Measurements from ENCODE around the gene MAMSTR. TPM values are rescaled to one million over a fixed set of nuclear protein-coding genes. Genes with fewer than 3 reads are reported as not detected.
A peak's percentile ranks its signal among the peaks of the same experiment; 100 is the strongest.

Gene MAMSTR
- total and polyA plus RNA-seq, 10 of the 15 experiments (the other 5 are each of a cell fraction or from before 2014, with no cell fraction given): 0.04 to 0.73 (median 0.31) TPM; not detected in 1

DNA sequence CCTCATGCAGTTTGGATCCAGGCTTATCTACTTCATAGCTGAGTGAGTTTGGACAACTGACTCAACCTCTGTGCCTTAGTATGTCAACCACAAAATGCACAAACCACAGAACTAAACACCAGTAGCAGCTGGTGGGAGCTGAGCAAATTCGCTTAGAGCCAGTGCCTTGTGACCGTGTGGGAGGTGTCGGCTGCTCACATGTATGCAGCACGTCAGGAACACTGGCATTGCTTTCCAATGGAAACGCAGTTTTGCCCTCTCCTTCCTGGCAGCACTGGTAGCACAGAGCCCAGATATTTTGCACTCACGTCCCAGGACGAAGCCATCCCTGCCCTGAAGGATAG lies 38.4 kb downstream of the MAMSTR start (continued):
- TF ChIP-seq TCF12 (IDR thresholded peaks at IDR 0.05; ENCODE audit: low read depth, low read length) (peak; percentile 73; the same call in 1 of the 2 replicates), SUPT20H (IDR thresholded peaks at IDR 0.05; ENCODE audit: borderline replicate concordance, control insufficient read depth, low read depth, low read length) (no peak), JUNB (IDR thresholded peaks at IDR 0.05) (no peak)
- TF ChIP-seq, protein P1, sequence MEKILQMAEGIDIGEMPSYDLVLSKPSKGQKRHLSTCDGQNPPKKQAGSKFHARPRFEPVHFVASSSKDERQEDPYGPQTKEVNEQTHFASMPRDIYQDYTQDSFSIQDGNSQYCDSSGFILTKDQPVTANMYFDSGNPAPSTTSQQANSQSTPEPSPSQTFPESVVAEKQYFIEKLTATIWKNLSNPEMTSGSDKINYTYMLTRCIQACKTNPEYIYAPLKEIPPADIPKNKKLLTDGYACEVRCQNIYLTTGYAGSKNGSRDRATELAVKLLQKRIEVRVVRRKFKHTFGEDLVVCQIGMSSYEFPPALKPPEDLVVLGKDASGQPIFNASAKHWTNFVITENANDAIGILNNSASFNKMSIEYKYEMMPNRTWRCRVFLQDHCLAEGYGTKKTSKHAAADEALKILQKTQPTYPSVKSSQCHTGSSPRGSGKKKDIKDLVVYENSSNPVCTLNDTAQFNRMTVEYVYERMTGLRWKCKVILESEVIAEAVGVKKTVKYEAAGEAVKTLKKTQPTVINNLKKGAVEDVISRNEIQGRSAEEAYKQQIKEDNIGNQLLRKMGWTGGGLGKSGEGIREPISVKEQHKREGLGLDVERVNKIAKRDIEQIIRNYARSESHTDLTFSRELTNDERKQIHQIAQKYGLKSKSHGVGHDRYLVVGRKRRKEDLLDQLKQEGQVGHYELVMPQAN (conservative IDR thresholded peaks at IDR 0.05): no peak
- TF ChIP-seq, protein P2, sequence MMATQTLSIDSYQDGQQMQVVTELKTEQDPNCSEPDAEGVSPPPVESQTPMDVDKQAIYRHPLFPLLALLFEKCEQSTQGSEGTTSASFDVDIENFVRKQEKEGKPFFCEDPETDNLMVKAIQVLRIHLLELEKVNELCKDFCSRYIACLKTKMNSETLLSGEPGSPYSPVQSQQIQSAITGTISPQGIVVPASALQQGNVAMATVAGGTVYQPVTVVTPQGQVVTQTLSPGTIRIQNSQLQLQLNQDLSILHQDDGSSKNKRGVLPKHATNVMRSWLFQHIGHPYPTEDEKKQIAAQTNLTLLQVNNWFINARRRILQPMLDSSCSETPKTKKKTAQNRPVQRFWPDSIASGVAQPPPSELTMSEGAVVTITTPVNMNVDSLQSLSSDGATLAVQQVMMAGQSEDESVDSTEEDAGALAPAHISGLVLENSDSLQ (IDR thresholded peaks at IDR 0.05): no peak

DNA sequence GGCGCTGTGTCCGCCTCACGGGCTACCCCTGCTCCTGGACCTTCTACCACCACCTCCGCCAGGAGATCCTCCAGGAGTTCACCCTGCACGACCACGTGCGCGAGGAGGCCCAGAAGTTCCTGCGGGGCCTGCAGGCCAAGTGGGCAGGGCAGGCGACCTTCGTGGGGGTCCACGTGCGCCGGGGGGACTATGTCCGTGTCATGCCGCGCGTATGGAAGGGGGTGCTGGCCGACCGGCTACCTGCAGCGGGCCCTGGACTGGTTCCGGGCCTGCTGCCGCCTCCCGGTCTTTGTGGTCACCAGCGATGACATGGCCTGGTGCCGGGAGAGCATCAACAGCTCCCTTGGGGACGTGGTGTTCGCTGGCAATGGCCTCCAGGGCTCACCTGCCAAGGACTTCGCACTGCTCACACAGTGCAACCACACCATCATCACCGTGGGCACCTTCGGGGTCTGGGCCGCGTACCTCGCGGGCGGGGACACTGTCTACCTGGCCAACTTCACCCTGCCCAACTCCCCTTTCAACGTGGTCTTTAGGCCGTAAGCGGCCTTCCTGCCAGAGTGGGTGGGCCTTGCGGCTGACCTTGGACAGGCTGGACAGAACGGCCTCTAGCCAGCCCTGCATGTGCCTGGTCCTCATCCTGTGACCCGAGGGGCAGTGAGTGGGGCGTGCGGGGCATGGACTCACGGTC lies 38.9 kb downstream of the MAMSTR start:
- H3K4me1 ChIP-seq (ENCODE audit: control insufficient read depth, insufficient read depth, low read length): peaks cover 3% of the 10 kb centered on the region; the same call in 1 of the 2 replicates
- H4K20me1 ChIP-seq (ENCODE audit: control insufficient read depth, insufficient read depth): no peaks in the 10 kb centered on the region
- no peak for FAIRE-seq
- H3K27ac ChIP-seq (ENCODE audit: control insufficient read depth, insufficient read depth): no peak overlapping the region
- POLR2A ChIA-PET: no interaction called here
- BruUV-seq (replicated peaks): no TSS peak
- SMC1A ChIA-PET (ENCODE audit: uncharacterized antibody, unreplicated experiment): no interaction called here
- H3K9ac ChIP-seq (ENCODE audit: control insufficient read depth, insufficient read depth, low read length): no peak overlapping the region
- 73% methylated on average over 43 of the region's 45 CpGs for WGBS (ENCODE audit: insufficient coverage, insufficient replicate concordance, low lambda C conversion rate, missing lambda C conversion rate)
- in situ Hi-C loops (cut with MboI) (no loop called here), intact Hi-C loops (cut with micrococcal nuclease; ENCODE audit: unreplicated experiment) (no loop called here)
- H3K9me3 ChIP-seq (replicated peaks; ENCODE audit: control insufficient read depth, insufficient read depth, low read length): no peaks in the 10 kb centered on the region
- DNase-seq (ENCODE audit: low read depth, low spot score): no peak
- H3K4me3 ChIP-seq: no peak overlapping the region
- no peak overlapping the region for H3K4me2 ChIP-seq (ENCODE audit: control insufficient read depth, insufficient read depth)
- RAD21 ChIA-PET (ENCODE audit: unreplicated experiment): no interaction called here
- H3K27me3 ChIP-seq (replicated peaks in 1 of 2; ENCODE audit: control insufficient read depth in 2 of 2, insufficient read depth in 2 of 2, low read length in 1 of 2): peaks cover 0 to 2% of the 10 kb centered on the region in 2 experiments; a peak in 2 of 4 replicates
- no peak overlapping the region for H2AFZ ChIP-seq (ENCODE audit: control insufficient read depth, low read depth, low read length)
- no peaks in the 10 kb centered on the region for H3K36me3 ChIP-seq (ENCODE audit: control insufficient read depth in 2 of 2, insufficient read depth in 2 of 2, low read length in 1 of 2)
- ATAC-seq: no peak
- CTCF ChIA-PET: interaction anchor here (0.7 kb wide), 1 partner anchor 449 kb away, joined by 3 read pairs; no protein-coding TSS in a partner anchor
- no peaks in the 10 kb centered on the region for H3K79me2 ChIP-seq (ENCODE audit: control insufficient read depth, insufficient read depth, low read length)
- TF ChIP-seq GATAD2B (conservative IDR thresholded peaks at IDR 0.05; ENCODE audit: low read depth) (peak; percentile 45; the same call in 1 of the 2 replicates), CREM (IDR thresholded peaks at IDR 0.05; ENCODE audit: low read depth) (no peak), SIX5 (IDR thresholded peaks at IDR 0.05; ENCODE audit: low read depth, low read length, severe bottlenecking) (no peak), HDAC6 (IDR thresholded peaks at IDR 0.05; ENCODE audit: unreplicated experiment) (no peak), YBX1 (IDR thresholded peaks at IDR 0.05) (no peak), TCF12 (IDR thresholded peaks at IDR 0.05; ENCODE audit: low read depth, low read length) (no peak), YY1 (IDR thresholded peaks at IDR 0.05; ENCODE audit: low read depth, low read length) (no peak), LARP7 (IDR thresholded peaks at IDR 0.05) (no peak), ZBED1 (IDR thresholded peaks at IDR 0.05; ENCODE audit: borderline replicate concordance) (no peak), BRCA1 (IDR thresholded peaks at IDR 0.05; ENCODE audit: low read depth, low read length) (no peak), NRF1 (conservative IDR thresholded peaks at IDR 0.05; ENCODE audit: low read depth, low read length) (no peak), SPI1 (IDR thresholded peaks at IDR 0.05; ENCODE audit: borderline replicate concordance, insufficient read depth, low read depth, low read length) (no peak)
- TF ChIP-seq, protein P3, sequence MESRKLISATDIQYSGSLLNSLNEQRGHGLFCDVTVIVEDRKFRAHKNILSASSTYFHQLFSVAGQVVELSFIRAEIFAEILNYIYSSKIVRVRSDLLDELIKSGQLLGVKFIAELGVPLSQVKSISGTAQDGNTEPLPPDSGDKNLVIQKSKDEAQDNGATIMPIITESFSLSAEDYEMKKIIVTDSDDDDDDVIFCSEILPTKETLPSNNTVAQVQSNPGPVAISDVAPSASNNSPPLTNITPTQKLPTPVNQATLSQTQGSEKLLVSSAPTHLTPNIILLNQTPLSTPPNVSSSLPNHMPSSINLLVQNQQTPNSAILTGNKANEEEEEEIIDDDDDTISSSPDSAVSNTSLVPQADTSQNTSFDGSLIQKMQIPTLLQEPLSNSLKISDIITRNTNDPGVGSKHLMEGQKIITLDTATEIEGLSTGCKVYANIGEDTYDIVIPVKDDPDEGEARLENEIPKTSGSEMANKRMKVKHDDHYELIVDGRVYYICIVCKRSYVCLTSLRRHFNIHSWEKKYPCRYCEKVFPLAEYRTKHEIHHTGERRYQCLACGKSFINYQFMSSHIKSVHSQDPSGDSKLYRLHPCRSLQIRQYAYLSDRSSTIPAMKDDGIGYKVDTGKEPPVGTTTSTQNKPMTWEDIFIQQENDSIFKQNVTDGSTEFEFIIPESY (IDR thresholded peaks at IDR 0.05): peak; percentile 87; the same call in 1 of the 2 replicates
- TF ChIP-seq, protein P4, sequence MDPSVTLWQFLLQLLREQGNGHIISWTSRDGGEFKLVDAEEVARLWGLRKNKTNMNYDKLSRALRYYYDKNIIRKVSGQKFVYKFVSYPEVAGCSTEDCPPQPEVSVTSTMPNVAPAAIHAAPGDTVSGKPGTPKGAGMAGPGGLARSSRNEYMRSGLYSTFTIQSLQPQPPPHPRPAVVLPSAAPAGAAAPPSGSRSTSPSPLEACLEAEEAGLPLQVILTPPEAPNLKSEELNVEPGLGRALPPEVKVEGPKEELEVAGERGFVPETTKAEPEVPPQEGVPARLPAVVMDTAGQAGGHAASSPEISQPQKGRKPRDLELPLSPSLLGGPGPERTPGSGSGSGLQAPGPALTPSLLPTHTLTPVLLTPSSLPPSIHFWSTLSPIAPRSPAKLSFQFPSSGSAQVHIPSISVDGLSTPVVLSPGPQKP (IDR thresholded peaks at IDR 0.05; ENCODE audit: low read depth, low read length): no peak
